ENCODE results near the gene GPR152.
A peak's percentile ranks its signal among the peaks of the same experiment; 100 is the strongest.

Gene GPR152

GRCh38 chr11:67465189-67465510 lies 12.6 kb upstream of the GPR152 start:
- no peak for DNase-seq (ENCODE audit: low read depth in 2 of 2)

GRCh38 chr11:67464411-67465188 lies 12.1 kb upstream of the GPR152 start:
- peak; percentile 89 for DNase-seq (ENCODE audit: low read depth in 2 of 2)

GRCh38 chr11:67463680-67464410 lies 11.3 kb upstream of the GPR152 start:
- DNase-seq (ENCODE audit: low read depth in 2 of 2): no peak

GRCh38 chr11:67463186-67463585 lies 10.7 kb upstream of the GPR152 start:
- DNase-seq (ENCODE audit: low read depth in 2 of 2): no peak

GRCh38 chr11:67458266-67458665 lies 5.7 kb upstream of the GPR152 start:
- no peak for DNase-seq (ENCODE audit: low read depth in 2 of 2)

- DNase-seq (ENCODE audit: low read depth in 2 of 2): no peak
Measured at GRCh38 chr11:67457453-67457852, 4.9 kb upstream of the GPR152 start.

GRCh38 chr11:67456068-67456705 lies 3.7 kb upstream of the GPR152 start:
- DNase-seq (ENCODE audit: low read depth in 2 of 2): no peak

- no peak for DNase-seq (ENCODE audit: low read depth in 2 of 2)
Measured at GRCh38 chr11:67455054-67455453, 2.5 kb upstream of the GPR152 start, which contains the start of gene CABP4. TSS of gene CABP4 (plus strand) at chr11:67455354. CDS start at chr11:67455424, 70 bp downstream.

- DNase-seq (ENCODE audit: low read depth in 2 of 2): no peak
Measured at GRCh38 chr11:67453816-67454732, 1.5 kb upstream of the GPR152 start.

GRCh38 chr11:67451658-67451976 lies 912 bp downstream of the GPR152 start:
- DNase-seq (ENCODE audit: low read depth in 2 of 2): no peak

- no peak for DNase-seq (ENCODE audit: low read depth in 2 of 2)
Measured at GRCh38 chr11:67450796-67451657, 1.5 kb downstream of the GPR152 start.

GRCh38 chr11:67449116-67449844 lies 3.2 kb downstream of the GPR152 start:
- no peak for DNase-seq (ENCODE audit: low read depth in 2 of 2)

GRCh38 chr11:67448220-67448609 lies 4.3 kb downstream of the GPR152 start:
- DNase-seq (ENCODE audit: low read depth in 2 of 2): no peak

- no peak for DNase-seq (ENCODE audit: low read depth in 2 of 2)
Measured at GRCh38 chr11:67445515-67445914, 7.0 kb downstream of the GPR152 start.

GRCh38 chr11:67442504-67443404 lies 9.8 kb downstream of the GPR152 start:
- DNase-seq (ENCODE audit: low read depth in 2 of 2): no peak

GRCh38 chr11:67441731-67442351 lies 10.7 kb downstream of the GPR152 start:
- DNase-seq (ENCODE audit: low read depth in 2 of 2): no peak

GRCh38 chr11:67441098-67441563 lies 11.4 kb downstream of the GPR152 start:
- DNase-seq (ENCODE audit: low read depth in 2 of 2): no peak

GRCh38 chr11:67440229-67441097 lies 12.1 kb downstream of the GPR152 start:
- DNase-seq (ENCODE audit: low read depth in 2 of 2): no peak
